Sciatic nerve (tissue), 2 donors: Measurements from ENCODE around the gene NRXN2. TPM values are rescaled to one million over a fixed set of nuclear protein-coding genes. Genes with fewer than 3 reads are reported as not detected.
A peak's percentile ranks its signal among the peaks of the same experiment; 100 is the strongest.

Experiments
- ATAC-seq: fragments of 200-7000 bp; cut with Tn5 transposase; one replicate; pipeline ENCODE4 v1.9.1; 2020; ENCODE audit warnings: mild to moderate bottlenecking, moderate library complexity
- DNase-seq: peaks from one replicate; pipeline ENCODE4 v3.0.0-alpha.2; 2020; ENCODE audit warnings: low spot score
- intact Hi-C: fragments of 100-400 bp; cut with DNase I; formaldehyde crosslinking; loops from one replicate; pipeline ENCODE4 v1.14.2; 2022
- total RNA-seq: library from RNA; stranded (reverse); fragmentation: NEBNext Ultra II Directional; extraction: Animal tissue kit (Norgen Biotek cat#: 25700); gene quantifications from one replicate; pipeline ENCODE4 v1.2.1, GENCODE V29; 2021
- donor health status: DM: no; HTN: no; CAD: no.
- donor health status: DM: no; HTN: no; CAD: no.

NRXN2 gene
- total RNA-seq, 1 donor from 2014 or later: 13.7 TPM

DNA sequence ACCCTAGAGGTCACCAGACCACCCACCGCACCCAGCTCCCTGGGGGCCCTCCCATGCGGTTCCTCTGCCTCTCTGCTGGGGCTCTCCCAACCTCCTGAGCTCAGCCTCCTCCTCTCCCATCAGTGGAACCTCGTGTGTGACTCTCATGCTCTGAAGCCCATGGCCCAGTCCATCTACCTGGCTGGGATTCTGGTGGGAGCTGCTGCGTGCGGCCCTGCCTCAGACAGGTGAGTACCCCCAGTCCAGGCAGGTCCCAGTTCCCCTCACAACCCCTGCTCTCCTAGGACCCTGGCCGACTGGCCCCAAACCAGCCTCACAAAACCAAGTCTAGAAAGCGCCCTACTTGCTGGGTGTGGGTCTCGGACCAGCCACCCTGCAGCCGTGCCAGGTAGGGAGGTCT lies 130.3 kb downstream of the NRXN2 start:
- intact Hi-C loops: no loop called here
- no peak for ATAC-seq
- no peak for DNase-seq

DNA sequence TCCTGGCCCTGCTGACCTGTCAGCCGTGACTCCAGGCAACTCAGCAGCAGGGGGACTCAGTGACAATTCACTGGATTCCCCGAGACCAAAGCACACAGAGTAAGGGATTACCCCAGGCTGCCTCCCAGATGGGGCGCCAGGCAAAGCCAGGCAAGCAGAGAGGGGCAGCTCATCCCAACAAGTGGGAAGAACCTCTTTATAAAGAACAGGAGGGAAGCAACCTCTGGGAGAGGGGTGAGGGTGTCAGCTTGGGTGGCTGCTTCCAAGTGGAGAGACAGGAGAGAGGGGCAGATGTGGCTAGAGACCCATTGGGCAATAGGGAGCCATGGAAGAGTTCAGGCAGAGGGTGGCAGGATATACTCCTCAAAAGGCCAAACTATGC lies 130.8 kb downstream of the NRXN2 start:
- no peak for DNase-seq
- intact Hi-C loops: no loop called here
- no peak for ATAC-seq

DNA sequence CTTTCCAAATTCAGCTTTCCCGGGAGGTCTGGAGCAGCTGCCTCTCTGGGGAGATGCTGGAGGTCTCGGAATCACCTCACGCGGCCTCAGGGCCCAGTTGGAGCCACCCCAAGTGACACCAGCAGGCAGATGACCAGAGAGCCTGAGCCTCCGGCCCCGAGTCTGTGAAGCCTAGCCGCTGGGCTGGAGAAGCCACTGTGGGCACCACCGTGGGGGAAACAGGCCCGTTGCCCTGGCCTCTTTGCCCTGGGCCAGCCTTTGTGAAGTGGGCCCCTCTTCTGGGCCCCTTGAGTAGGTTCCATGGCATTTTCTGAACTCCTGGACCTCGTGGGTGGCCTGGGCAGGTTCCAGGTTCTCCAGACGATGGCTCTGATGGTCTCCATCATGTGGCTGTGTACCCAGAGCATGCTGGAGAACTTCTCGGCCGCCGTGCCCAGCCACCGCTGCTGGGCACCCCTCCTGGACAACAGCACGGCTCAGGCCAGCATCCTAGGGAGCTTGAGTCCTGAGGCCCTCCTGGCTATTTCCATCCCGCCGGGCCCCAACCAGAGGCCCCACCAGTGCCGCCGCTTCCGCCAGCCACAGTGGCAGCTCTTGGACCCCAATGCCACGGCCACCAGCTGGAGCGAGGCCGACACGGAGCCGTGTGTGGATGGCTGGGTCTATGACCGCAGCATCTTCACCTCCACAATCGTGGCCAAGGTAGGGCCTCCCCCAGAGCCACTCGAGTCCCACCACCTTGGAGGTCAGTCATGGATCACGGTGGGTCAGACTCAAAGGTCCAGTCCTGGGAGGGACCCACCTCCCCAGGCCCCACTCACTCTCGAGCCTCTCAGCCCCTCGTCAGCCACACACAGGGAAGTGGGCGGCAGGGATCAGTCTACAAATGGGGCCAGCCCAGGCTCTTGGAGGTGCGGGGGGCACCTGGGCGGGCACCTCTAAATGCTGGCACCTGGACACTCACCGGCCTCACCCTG lies 131.5 kb downstream of the NRXN2 start:
- no peak for DNase-seq
- ATAC-seq: no peak

DNA sequence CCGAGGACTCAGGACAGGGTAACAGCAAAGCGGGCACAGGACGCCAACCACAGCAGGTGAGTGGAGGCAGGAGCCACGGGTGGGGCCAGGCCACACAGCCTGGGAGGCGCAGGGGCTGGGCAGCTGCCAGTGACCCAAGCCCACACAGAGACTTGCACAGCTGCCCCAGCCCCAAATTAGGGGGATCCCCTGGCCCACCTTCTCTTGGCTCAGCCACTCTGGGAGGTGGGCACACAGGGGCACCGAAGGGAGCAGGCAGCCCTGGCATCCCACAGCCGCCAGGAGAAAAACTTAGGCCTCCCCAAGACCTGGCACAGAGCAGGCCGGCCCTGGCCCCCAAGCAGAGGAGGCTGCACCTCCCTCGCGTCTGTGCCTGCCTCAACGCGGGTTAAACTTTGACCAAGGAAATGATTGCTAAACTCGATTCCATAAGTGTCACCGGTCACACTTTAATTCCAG lies 132.2 kb downstream of the NRXN2 start, which contains the start of gene SLC22A12:
Gene SLC22A12, plus strand, starts transcription at position 458 of the 459 bp plus-strand sequence. CDS start 337 bp downstream, outside the sequence.
- no peak for ATAC-seq
- intact Hi-C loops: no loop called here
- DNase-seq: no peak

More for the DNA sequence above, 131.5 kb downstream of the NRXN2 start:
- intact Hi-C loops: no loop called here

DNA sequence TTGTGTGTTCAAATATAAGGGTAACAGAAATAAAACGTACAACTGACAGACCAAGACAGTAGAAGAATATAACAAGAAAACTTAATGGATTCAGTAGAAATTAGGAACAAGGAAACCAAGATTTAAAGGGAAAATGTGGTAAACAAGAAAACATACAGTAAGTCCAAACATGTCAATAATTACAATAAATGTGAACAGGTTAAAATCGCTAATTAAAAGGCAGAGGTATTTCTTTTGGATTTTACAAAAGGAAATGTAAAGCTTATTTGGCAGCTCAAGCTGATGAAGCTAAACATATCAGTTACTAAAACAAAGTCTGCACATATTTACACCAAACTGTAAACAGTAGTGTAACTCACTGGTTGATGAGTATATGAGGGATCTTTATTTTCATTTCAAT lies 134.3 kb downstream of the NRXN2 start:
- ATAC-seq (no peak), DNase-seq (no peak)
- intact Hi-C loops: loop anchor here (5.0 kb wide), 1 partner anchor 364 kb away; no protein-coding TSS in a partner anchor

GRCh38 chr11:64586366-64586765 lies 136.6 kb downstream of the NRXN2 start:
- intact Hi-C loops: loop anchor here (5.0 kb wide), 1 partner anchor 366 kb away; no protein-coding TSS in a partner anchor
- DNase-seq: no peak
- ATAC-seq: no peak

DNA sequence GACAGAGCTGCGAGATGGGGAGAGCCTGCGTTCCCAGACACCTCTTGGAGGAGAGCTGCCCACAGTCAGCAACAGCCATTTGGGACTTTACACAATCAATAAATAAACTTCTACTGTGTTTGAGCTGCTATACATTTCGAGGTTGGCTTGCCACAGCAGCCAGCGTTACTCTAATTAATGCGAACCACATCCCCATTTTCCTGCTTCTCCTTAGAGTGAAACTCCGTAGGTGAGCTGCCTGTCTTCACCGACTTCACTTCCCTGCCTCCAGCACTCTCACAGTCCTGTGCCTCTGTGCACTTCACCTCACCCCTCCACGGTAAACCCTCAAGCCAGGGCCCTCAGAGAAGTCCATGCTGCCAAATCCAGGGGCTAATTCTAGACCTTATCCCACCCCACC lies 137.8 kb downstream of the NRXN2 start:
- DNase-seq: no peak
- intact Hi-C loops: loop anchor here (5.0 kb wide), 1 partner anchor 367 kb away; no protein-coding TSS in a partner anchor
- no peak for ATAC-seq

DNA sequence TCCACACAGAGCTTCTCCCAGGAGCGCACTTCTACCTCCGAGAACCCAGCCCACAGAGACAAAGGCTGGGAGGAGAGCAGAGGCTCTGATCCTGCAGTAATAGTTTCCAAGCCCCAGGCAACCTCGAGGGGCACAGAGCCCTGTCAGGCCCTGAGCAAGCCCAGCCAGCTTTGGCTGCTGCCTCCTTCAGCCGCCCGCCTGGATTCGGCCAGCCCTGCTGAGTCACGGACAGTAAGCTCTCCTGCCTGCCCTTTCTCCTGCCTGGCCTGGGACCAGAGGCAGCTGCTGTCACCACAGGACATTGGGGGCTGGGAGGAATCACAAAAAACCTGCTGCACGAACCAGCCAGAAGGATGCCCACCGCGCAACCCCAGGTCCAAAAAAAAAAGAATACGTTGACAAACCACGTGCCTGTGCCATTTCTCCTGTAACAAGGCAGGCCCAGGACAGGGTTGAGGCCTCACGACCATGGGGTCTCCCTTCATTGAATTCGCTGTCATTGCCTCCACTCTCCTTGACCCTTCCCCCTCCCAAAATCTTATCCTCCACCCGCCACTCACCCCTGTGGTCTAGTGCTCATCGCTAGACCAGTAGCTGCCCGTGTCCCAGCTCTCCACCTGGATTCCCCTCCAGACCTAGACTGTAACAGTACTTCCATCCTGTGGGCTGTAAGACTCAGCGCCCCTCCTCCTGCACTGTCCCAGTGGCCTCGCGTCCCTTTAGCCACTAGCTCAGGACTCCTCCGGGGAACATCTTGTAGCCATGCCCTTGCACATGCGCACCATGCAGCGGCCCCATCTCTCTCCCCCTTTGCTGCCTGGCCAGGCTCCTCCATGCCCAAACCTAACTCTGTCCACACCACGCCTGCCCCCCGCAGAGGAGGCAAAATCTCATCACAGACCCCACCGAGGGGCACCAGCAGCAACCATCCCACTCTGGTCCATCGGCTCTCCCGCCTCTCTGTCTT lies 139.4 kb downstream of the NRXN2 start:
- no peak for DNase-seq
- intact Hi-C loops: no loop called here
- no peak for ATAC-seq

- no peak for ATAC-seq
- intact Hi-C loops: no loop called here
Measured at GRCh38 chr11:64582885-64583284, 140.1 kb downstream of the NRXN2 start.

DNA sequence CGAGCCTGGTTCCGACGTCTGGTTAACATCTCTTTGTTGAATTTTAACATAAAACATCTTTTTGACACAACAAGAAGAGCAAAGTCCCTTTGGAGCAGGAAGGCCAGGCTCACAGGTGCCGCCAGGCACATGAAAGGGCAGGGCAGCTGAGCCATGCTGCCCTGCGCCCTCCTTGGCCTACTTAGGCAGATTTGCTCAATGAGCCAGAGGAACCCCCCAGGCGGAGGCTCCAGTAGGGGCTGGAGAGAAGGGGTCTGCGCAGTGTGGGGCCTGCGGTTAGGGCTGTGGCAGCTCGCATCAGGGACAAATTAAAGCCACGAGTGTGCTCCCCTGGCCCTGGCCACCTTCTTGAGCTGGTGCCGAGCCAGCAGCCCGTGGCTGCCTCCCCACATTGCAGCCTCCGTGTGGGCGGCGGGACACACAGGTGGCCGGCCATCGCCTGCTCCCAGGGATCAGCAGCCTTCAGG lies 141.9 kb downstream of the NRXN2 start:
- no peak for DNase-seq
- intact Hi-C loops: no loop called here
- ATAC-seq: no peak

More at GRCh38 chr11:64582885-64583284, 140.1 kb downstream of the NRXN2 start:
- no peak for DNase-seq

GRCh38 chr11:64580412-64580811 lies 142.6 kb downstream of the NRXN2 start:
- intact Hi-C loops: no loop called here
- ATAC-seq: peak; percentile 51
- DNase-seq: no peak

- DNase-seq (no peak), ATAC-seq (no peak)
- intact Hi-C loops: no loop called here
Measured at GRCh38 chr11:64577202-64577601, 145.8 kb downstream of the NRXN2 start.

DNA sequence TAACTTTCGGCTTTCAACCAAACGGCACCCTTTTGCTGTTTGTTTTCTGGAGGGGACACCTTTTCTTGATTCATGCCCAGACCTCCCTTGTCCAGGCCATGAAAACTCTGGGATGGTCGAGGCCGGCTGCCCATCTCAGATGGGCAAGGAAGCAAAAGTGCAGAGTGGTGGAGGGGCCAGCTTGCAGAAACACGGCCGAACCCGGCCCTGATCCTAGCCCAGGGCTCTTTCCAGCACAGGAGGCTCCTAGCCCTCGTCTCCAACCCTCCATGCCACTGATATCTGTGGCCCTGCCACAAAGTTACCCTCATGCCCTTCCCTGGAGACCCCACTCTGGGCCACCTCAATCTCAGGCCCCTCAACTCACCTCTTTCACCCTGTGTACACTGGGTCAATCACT lies 150.9 kb downstream of the NRXN2 start:
- intact Hi-C loops: no loop called here
- ATAC-seq: no peak
- DNase-seq: no peak

DNA sequence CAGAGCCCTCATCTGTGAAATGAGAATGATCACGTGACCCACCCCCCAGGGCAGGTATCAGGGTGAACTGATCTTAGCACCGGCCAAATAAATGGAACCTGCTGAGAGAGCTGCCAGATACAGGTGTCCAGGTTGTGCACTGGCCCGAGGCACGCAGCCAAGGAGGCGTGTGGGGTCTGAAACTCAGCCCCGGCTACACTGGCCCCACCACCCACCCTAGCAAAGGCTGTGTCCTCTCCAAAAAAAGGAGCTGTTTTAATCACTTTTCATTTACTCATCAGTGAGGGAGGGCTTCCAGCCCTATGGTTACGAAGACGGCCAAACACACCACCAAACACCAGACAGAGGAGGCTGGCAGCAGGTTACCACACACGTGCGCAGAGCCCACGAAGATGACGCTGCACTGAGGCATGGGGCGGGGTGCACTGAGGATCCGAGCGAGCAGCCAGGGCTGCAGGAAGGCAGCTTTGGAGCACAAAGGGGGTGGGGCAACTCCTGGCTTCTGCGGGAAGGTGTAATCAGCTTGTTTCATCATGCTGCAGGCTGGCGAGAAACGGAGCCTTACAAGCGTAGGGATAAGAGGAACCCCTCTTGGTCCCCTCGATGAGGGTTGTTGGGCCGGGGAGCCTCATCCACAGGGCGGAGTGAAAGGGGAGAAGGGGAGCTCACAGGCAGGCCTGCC lies 151.4 kb downstream of the NRXN2 start:
- ATAC-seq (no peak), DNase-seq (no peak)
- intact Hi-C loops: no loop called here

- no peak for ATAC-seq
- DNase-seq: no peak
- intact Hi-C loops: no loop called here
Measured at GRCh38 chr11:64571050-64571409, 152.0 kb downstream of the NRXN2 start.

DNA sequence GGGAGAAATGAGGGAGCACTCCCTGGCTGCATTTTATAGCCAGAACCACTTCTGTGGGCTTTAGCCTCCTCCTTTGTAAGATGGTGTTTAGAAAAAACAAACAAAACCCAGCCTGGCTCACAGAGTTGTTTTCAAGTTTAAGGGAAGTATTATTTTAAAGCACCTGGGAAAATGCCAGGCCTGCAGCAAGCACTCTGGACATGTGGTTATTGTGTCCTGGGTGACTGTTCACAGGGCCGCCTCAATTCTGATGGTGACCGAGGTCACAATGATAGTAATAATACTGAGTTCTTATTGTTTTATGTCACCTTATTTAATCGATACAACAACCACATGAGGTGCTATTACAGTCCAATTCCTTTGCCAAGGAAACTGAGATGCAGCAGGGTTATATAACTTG lies 152.7 kb downstream of the NRXN2 start:
- ATAC-seq (no peak), DNase-seq (no peak)
- intact Hi-C loops: no loop called here

GRCh38 chr11:64569300-64569970 lies 153.6 kb downstream of the NRXN2 start:
- intact Hi-C loops: loop anchor here (10.0 kb wide), 1 partner anchor 155 kb away; the partner anchor contains the start of gene NRXN2
- DNase-seq (no peak), ATAC-seq (no peak)

DNA sequence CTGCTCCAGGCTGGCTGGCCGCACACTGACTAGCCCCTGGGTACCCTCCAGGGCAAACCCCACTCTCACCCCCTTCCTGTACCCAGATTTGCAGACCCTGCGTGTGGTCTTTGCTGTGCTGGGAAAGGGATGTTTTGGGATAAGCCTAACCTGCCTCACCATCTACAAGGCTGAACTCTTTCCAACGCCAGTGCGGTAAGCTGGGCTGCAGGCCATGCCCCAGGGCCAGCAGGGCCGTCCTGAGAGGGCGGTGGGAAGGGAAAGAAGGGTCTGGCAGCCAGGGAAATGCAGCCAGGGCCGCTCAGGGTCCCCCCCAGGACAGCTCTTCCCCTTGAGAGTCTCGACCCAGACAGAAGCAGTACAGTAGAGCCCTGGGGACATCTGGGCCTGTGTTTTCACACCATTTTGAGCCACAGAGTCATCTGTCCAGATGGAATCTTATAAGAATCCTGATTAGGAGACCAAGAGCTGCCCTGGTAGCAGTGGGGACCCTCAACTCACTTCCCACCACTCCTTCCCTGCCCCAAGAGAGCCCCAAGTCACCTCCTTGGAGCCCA lies 154.3 kb downstream of the NRXN2 start:
- DNase-seq: no peak
- intact Hi-C loops: loop anchor here (10.0 kb wide), 1 partner anchor 156 kb away; the partner anchor contains the start of gene NRXN2
- ATAC-seq: no peak
